Adrenal gland (tissue), 12 donors: Measurements from ENCODE around the gene COL6A3. TPM values are rescaled to one million over a fixed set of nuclear protein-coding genes. Genes with fewer than 3 reads are reported as not detected.

ENCODE experiments used
- DNase-seq, 7 donors: peaks; one replicate each; pipeline ENCODE4 v3.0.0-alpha.2; 2019 to 2020
- H3K27ac ChIP-seq, 5 donors: fragments of 200-600 bp; sonication (generic) in 4 of 5; 1 replicate in 3 of 5; 2 replicates in 2 of 5; pipeline versions ENCODE4 v1.5.1 to v1.8.0; 2016 to 2020; ENCODE audit warnings: mild to moderate bottlenecking in 1 of 5
- H3K27me3 ChIP-seq: fragments of 200-600 bp; 2 replicates; pipeline ENCODE4 v1.8.0; 2021
- H3K36me3 ChIP-seq, 2 donors: fragments of 200-600 bp; replicated peaks in 1 of 2; 1 replicate in 1 of 2; 2 replicates in 1 of 2; pipeline versions ENCODE4 v1.5.1 to v1.8.0; 2018 to 2022
- H3K4me1 ChIP-seq, 2 donors: fragments of 200-600 bp; replicated peaks in 1 of 2; 1 replicate in 1 of 2; 2 replicates in 1 of 2; pipeline versions ENCODE4 v1.5.1 to v1.8.0; 2018 to 2021
- H3K4me3 ChIP-seq, 4 donors: fragments of 200-600 bp; sonication (generic) in 3 of 4; one replicate each; pipeline ENCODE4 v1.5.1; 2016 to 2018
- H3K9me3 ChIP-seq, 3 donors: fragments of 200-600 bp; sonication (generic) in 1 of 3; replicated peaks in 1 of 3; 1 replicate in 2 of 3; 2 replicates in 1 of 3; pipeline versions ENCODE4 v1.5.1 to v1.8.0; 2016 to 2021
- CTCF ChIP-seq, 6 experiments: fragments of 450-650 bp in 4 of 6; fragments of 200-600 bp in 2 of 6; sonication (generic) in 1 of 6; IDR thresholded peaks; 1 replicate in 5 of 6; 2 replicates in 1 of 6; pipeline versions ENCODE4 v1.5.1 to v1.8.0; 2016 to 2021; ENCODE audit warnings: antibody characterized with exemption in 6 of 6, mild to moderate bottlenecking in 2 of 6, moderate library complexity in 1 of 6
- POLR2A ChIP-seq, 2 donors: fragments of 450-650 bp; IDR thresholded peaks; one replicate each; pipeline ENCODE4 v1.6.1; 2017; ENCODE audit warnings: antibody characterized with exemption in 2 of 2, mild to moderate bottlenecking in 2 of 2, moderate library complexity in 1 of 2
- WGBS, 4 donors: extraction: QIAGEN DNeasy Blood & Tissue Kit in 2 of 4; methylation state at CpG; one replicate each; pipeline versions ENCODE4 v1.1.5 to v1.1.7; 2013 to 2017; 5-methylcytosine and 5-hydroxymethylcytosine counted together
- intact Hi-C, 2 donors: fragments of 100-400 bp; cut with DNase I; formaldehyde crosslinking; loops; one replicate each; pipeline versions ENCODE4 v1.14.1 to v1.15.0; 2022 to 2023
- polyA plus RNA-seq, 3 donors: library from polyadenylated mRNA; stranded (reverse); fragments of 200-250 nt in 2 of 3; fragments of 350-450 nt in 1 of 3; fragmentation: Illumina TruSeq in 1 of 3; extraction: RNeasy Lipid Tissue Mini Kit (QIAGEN cat#74804) in 1 of 3; gene quantifications; one replicate each; pipeline ENCODE4 v1.2.3, GENCODE V29; 2013 to 2014
- total RNA-seq, 9 donors: library from RNA; depleted of rRNA in 4 of 9; stranded (reverse); fragments of >200 nt in 4 of 9; fragments of 120-200 nt in 1 of 9; fragmentation: NEBNext Ultra II Directional in 1 of 9; extraction: Animal tissue kit (Norgen Biotek cat#: 25700) in 1 of 9; gene quantifications; one replicate each; pipeline versions ENCODE4 v1.1.0 to v1.2.4, GENCODE V29; 2013 to 2023
- donor health status: healthy with polysubstance abuse.
- donor health status: Bipolar disorder and iron deficiency.
- donor health status: DM: yes; HTN: yes; CAD: no.
- donor health status: DM: no; HTN: no; CAD: no.
- donor health status: DM: no; HTN: no; CAD: no.
- donor health status: DM: yes; HTN: yes; CAD: no.

Gene COL6A3
- total and polyA plus RNA-seq, 12 donors: 15.5 to 69.4 (median 33.1) TPM

DNA sequence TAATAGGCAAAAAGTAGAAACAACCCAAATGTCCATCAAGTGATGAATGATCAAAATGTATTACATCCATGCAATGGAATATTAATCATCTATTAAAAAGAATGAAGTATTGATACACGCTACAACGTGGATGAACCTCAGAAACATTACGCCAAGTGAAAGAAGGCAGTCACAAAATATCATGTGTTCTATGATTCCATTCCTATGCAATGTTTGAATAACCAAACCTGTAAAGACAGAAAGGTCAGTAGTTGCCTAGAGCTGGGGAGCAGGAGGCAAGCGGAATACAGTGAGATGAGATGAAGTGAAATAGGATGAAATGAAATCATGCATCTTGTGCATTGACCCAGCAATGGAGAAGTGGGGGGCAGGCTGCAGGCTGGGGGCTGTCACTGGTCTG lies 17.9 kb upstream of the COL6A3 start:
- peaks cover 18% of the 10 kb centered on the region for H3K27me3 ChIP-seq
- H3K36me3 ChIP-seq: no peaks in the 10 kb centered on the region
- H3K4me3 ChIP-seq: no peak overlapping the region
- intact Hi-C loops: no loop called here
- 90 to 93% (median 91%) methylated on average over 4 of the region's 4 CpGs for WGBS, 4 donors
- DNase-seq: no peak
- no peak for TF ChIP-seq POLR2A (IDR thresholded peaks at IDR 0.05)
- no peak for TF ChIP-seq CTCF (IDR thresholded peaks at IDR 0.05)
- no peaks in the 10 kb centered on the region for H3K9me3 ChIP-seq
- H3K4me1 ChIP-seq: no peaks in the 10 kb centered on the region
- H3K27ac ChIP-seq: no peak overlapping the region

- no peak for TF ChIP-seq CTCF (IDR thresholded peaks at IDR 0.05)
- TF ChIP-seq POLR2A (IDR thresholded peaks at IDR 0.05): no peak
- WGBS, 4 donors: 78 to 100% (median 83%) methylated on average over 1 of the region's 1 CpG
- intact Hi-C loops: no loop called here
- Histone ChIP-seq H3K4me3 (no peak overlapping the region), H3K36me3 (no peaks in the 10 kb centered on the region), H3K9me3 (no peaks in the 10 kb centered on the region), H3K27me3 (peaks cover 23% of the 10 kb centered on the region), H3K27ac (no peak overlapping the region), H3K4me1 (no peaks in the 10 kb centered on the region)
- no peak for DNase-seq
These were observed 17.4 kb upstream of the COL6A3 start for GRCh38 chr2:237431372-237431771.

GRCh38 chr2:237430861-237431260 lies 16.9 kb upstream of the COL6A3 start:
- intact Hi-C loops: no loop called here
- H3K4me1 ChIP-seq: no peaks in the 10 kb centered on the region
- 75 to 93% (median 82%) methylated on average over 1 of the region's 1 CpG for WGBS, 4 donors

GRCh38 chr2:237429753-237430152 lies 15.8 kb upstream of the COL6A3 start:
- 80 to 87% (median 83%) methylated on average over 3 of the region's 3 CpGs for WGBS, 4 donors
- H3K27me3 ChIP-seq: peaks cover 21% of the 10 kb centered on the region
- H3K4me3 ChIP-seq: no peak overlapping the region
- TF ChIP-seq POLR2A (IDR thresholded peaks at IDR 0.05) (no peak), CTCF (IDR thresholded peaks at IDR 0.05) (no peak)
- no peaks in the 10 kb centered on the region for H3K9me3 ChIP-seq
- DNase-seq: no peak
- no peak overlapping the region for H3K27ac ChIP-seq
- no peaks in the 10 kb centered on the region for H3K4me1 ChIP-seq
- intact Hi-C loops: no loop called here
- H3K36me3 ChIP-seq: no peaks in the 10 kb centered on the region

More at GRCh38 chr2:237430861-237431260, 16.9 kb upstream of the COL6A3 start:
- Histone ChIP-seq H3K27ac (no peak overlapping the region), H3K4me3 (no peak overlapping the region), H3K27me3 (peaks cover 25% of the 10 kb centered on the region), H3K36me3 (no peaks in the 10 kb centered on the region), H3K9me3 (no peaks in the 10 kb centered on the region)
- TF ChIP-seq CTCF (IDR thresholded peaks at IDR 0.05) (no peak), POLR2A (IDR thresholded peaks at IDR 0.05) (no peak)
- DNase-seq: no peak
